SK-N-SH (cell line): ENCODE data around the gene SLC13A3. TPM values are rescaled to one million over a fixed set of nuclear protein-coding genes. Genes with fewer than 3 reads are reported as not detected.

Source experiments
- CTCF ChIA-PET: fragments of 300-600, 350-600 bp; formaldehyde crosslinking; extraction: SDS; loops from one replicate; lab custom pipeline; 2021; lab: Yijun Ruan, JAX
- POLR2A ChIA-PET: fragments of 350-600 bp; sonication (Branson Sonifier 250); formaldehyde crosslinking; extraction: SDS; loops from one replicate; lab custom pipeline; 2020; ENCODE audit warnings: antibody characterized with exemption, inconsistent platforms; lab: Yijun Ruan, JAX
- DNase-seq: peaks from one replicate; pipeline ENCODE4 v3.0.0; 2012
- H2AFZ ChIP-seq: fragments of 200-600 bp; sonication (generic); 2 replicates; pipeline ENCODE4 v1.8.1; 2016; ENCODE audit warnings: antibody characterized with exemption, mild to moderate bottlenecking, low read depth
- H3F3A ChIP-seq: fragments of 200-600 bp; sonication (generic); replicated peaks from 2 replicates; pipeline ENCODE3; 2016; ENCODE audit warnings: antibody characterized with exemption, mild to moderate bottlenecking; ENCODE audit not compliant: insufficient read depth
- H3K27ac ChIP-seq, 2 experiments: fragments of 200-500 bp in 1 of 2; fragments of 200-600 bp in 1 of 2; sonication (Bioruptor generic) in 1 of 2; sonication (generic), shearing (Covaris generic) in 1 of 2; 2 replicates each; pipeline versions ENCODE4 v1.5.1 to v1.6.1; 2014 to 2016; ENCODE audit warnings: low read depth in 2 of 2, inconsistent platforms in 1 of 2, low read length in 1 of 2, mild to moderate bottlenecking in 1 of 2, mixed read lengths in 1 of 2
- H3K27me3 ChIP-seq: fragments of 200-600 bp; sonication (generic), shearing (Covaris generic); 2 replicates; pipeline ENCODE4 v1.6.1; 2016; ENCODE audit warnings: mixed run types; ENCODE audit not compliant: insufficient read depth
- H3K36me3 ChIP-seq, 2 experiments: fragments of 200-500 bp in 1 of 2; fragments of 200-600 bp in 1 of 2; sonication (Bioruptor generic) in 1 of 2; sonication (generic) in 1 of 2; replicated peaks in 1 of 2; 2 replicates each; pipeline versions ENCODE3 to v1.5.1; 2014 to 2016; ENCODE audit warnings: low read length in 1 of 2, mild to moderate bottlenecking in 1 of 2; ENCODE audit not compliant: insufficient read depth in 2 of 2, control insufficient read depth in 1 of 2
- H3K4me1 ChIP-seq, 2 experiments: fragments of 200-500 bp in 1 of 2; fragments of 200-600 bp in 1 of 2; sonication (Bioruptor generic) in 1 of 2; sonication (generic), shearing (Covaris generic) in 1 of 2; 2 replicates each; pipeline versions ENCODE4 v1.5.1 to v1.6.1; 2014 to 2016; ENCODE audit warnings: low read depth in 1 of 2, low read length in 1 of 2, mixed run types in 1 of 2; ENCODE audit not compliant: insufficient read depth in 2 of 2, control insufficient read depth in 1 of 2
- H3K4me2 ChIP-seq: fragments of 200-600 bp; sonication (generic), shearing (Covaris generic); 2 replicates; pipeline ENCODE4 v1.6.1; 2017; ENCODE audit warnings: mixed run types
- H3K4me3 ChIP-seq, 2 experiments: fragments of 200-500 bp in 1 of 2; fragments of 200-600 bp in 1 of 2; sonication (Bioruptor generic) in 1 of 2; sonication (generic), shearing (Covaris generic) in 1 of 2; 2 replicates each; pipeline versions ENCODE4 v1.5.1 to v1.8.1; 2014 to 2016; ENCODE audit warnings: low read depth in 2 of 2, inconsistent platforms in 1 of 2, low read length in 1 of 2, mild to moderate bottlenecking in 1 of 2, mixed read lengths in 1 of 2, moderate library complexity in 1 of 2
- H3K79me2 ChIP-seq: fragments of 200-600 bp; sonication (generic); 2 replicates; pipeline ENCODE4 v1.8.1; 2017; ENCODE audit warnings: mild to moderate bottlenecking; ENCODE audit not compliant: insufficient read depth
- H3K9ac ChIP-seq: fragments of 200-600 bp; sonication (generic); 2 replicates; pipeline ENCODE4 v1.6.1; 2017; ENCODE audit warnings: mixed run types
- H3K9me2 ChIP-seq: fragments of 200-600 bp; sonication (generic); 2 replicates; pipeline ENCODE4 v1.6.1; 2017; ENCODE audit warnings: mixed run types
- H3K9me3 ChIP-seq: fragments of 200-600 bp; sonication (generic); 2 replicates; pipeline ENCODE4 v1.6.1; 2017; ENCODE audit warnings: mixed run types, mild to moderate bottlenecking, moderate library complexity
- H4K20me1 ChIP-seq: fragments of 200-600 bp; sonication (generic); 2 replicates; pipeline ENCODE4 v1.6.1; 2017; ENCODE audit warnings: mild to moderate bottlenecking, mixed run types; ENCODE audit not compliant: insufficient read depth
- FOXM1 ChIP-seq: IDR thresholded peaks from 2 replicates; pipeline ENCODE4 v1.4.0; 2012; ENCODE audit warnings: low read depth, mild to moderate bottlenecking
- GABPA ChIP-seq: IDR thresholded peaks from 2 replicates; pipeline ENCODE4 v1.4.0; 2012; ENCODE audit warnings: low read depth, mild to moderate bottlenecking
- MAX ChIP-seq: IDR thresholded peaks from 2 replicates; pipeline ENCODE4 v1.4.0; 2012; ENCODE audit warnings: low read depth
- MEF2A ChIP-seq: IDR thresholded peaks from 2 replicates; pipeline ENCODE4 v1.4.0; 2012; ENCODE audit warnings: low read depth, borderline replicate concordance
- MXI1 ChIP-seq: IDR thresholded peaks from 2 replicates; pipeline ENCODE4 v1.6.1; 2012; ENCODE audit warnings: mild to moderate bottlenecking, low read depth, low read length, improper control_type of control experiment
- NRF1 ChIP-seq: IDR thresholded peaks from 2 replicates; pipeline ENCODE4 v1.6.1; 2012; ENCODE audit warnings: low read depth, mild to moderate bottlenecking, low read length
- POLR2AphosphoS5 ChIP-seq: IDR thresholded peaks from 2 replicates; pipeline ENCODE4 v1.6.1; 2012; ENCODE audit warnings: low read depth, low read length
- SIN3A ChIP-seq: IDR thresholded peaks from 2 replicates; pipeline ENCODE4 v1.6.1; 2012; ENCODE audit warnings: low read depth, mild to moderate bottlenecking, low read length, moderate library complexity, borderline replicate concordance
- TAF1 ChIP-seq: IDR thresholded peaks from 2 replicates; pipeline ENCODE4 v1.6.1; 2012; ENCODE audit warnings: low read depth, mild to moderate bottlenecking, low read length, moderate library complexity, borderline replicate concordance
- TCF12 ChIP-seq: IDR thresholded peaks from 2 replicates; pipeline ENCODE4 v1.4.0; 2012
- TEAD4 ChIP-seq: IDR thresholded peaks from 2 replicates; pipeline ENCODE4 v1.4.0; 2012; ENCODE audit warnings: mild to moderate bottlenecking, borderline replicate concordance; ENCODE audit not compliant: insufficient read depth
- WGBS: methylation state at CpG from one replicate; pipeline ENCODE4 v1.1.6; 2017; ENCODE audit warnings: low lambda C conversion rate; 5-methylcytosine and 5-hydroxymethylcytosine counted together
- polyA plus RNA-seq, 3 experiments: library from polyadenylated mRNA; depleted of rRNA; stranded (reverse); fragments of >200 nt; gene quantifications; 2 replicates each; pipeline ENCODE4 v1.2.3, GENCODE V29; 2012
- TF ChIP-seq, protein P1 (sequence below): IDR thresholded peaks from 2 replicates; pipeline ENCODE4 v1.4.0; 2012; ENCODE audit warnings: low read depth, borderline replicate concordance
- TF ChIP-seq, protein P2 (sequence below): fragments of 150-350 bp; IDR thresholded peaks from 2 replicates; pipeline ENCODE4 v1.6.1; 2017; ENCODE audit warnings: antibody characterized with exemption, low read length, low read depth, borderline replicate concordance
- TF ChIP-seq, protein P3 (sequence below): fragments of 200-600 bp; sonication (generic); IDR thresholded peaks from 2 replicates; pipeline ENCODE4 v1.6.1; 2017; ENCODE audit warnings: antibody characterized with exemption, mild to moderate bottlenecking, moderate library complexity
- TF ChIP-seq, protein P4 (sequence below): fragments of 150-350 bp; IDR thresholded peaks from 2 replicates; pipeline ENCODE4 v1.6.1; 2016; ENCODE audit warnings: mild to moderate bottlenecking, low read depth, low read length
- TF ChIP-seq, protein P5 (sequence below): IDR thresholded peaks from 2 replicates; pipeline ENCODE4 v1.4.0; 2012; ENCODE audit warnings: low read depth, borderline replicate concordance

The SLC13A3 gene
- polyA plus RNA-seq, 1 of the 3 experiments (the other 2 are of a cell fraction), result 0.10 TPM

DNA sequence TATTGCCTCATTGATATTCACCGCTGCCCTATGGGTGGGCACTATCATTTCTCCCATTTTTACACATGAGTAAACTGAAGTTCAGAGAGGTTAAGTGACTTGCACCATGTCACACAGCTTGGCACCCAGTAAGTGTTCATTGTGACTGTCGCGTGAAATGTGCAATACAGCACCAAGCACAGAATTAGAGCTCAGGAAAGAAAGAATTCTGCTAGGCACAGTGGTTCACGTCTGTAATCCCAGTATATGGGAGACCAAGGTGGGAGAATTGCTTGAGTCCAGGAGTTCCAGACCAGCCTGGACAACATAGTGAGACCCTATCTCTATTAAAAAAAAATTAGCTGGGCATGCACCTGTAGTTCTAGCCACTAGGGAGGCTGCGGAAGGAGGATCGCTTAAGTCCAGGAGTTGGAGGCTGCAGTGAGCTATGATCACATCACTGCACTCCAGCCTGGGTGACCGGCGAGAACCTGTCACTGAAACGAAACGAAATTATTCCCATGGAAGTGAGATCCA is 626 bp downstream of the SLC13A3 start:
- H3K4me1 ChIP-seq, result peaks cover 0 to 3% of the 10 kb centered on the region in 2 experiments; a peak in 1 of 4 replicates
- no peak for TF ChIP-seq MEF2A
- TF ChIP-seq, protein P1, sequence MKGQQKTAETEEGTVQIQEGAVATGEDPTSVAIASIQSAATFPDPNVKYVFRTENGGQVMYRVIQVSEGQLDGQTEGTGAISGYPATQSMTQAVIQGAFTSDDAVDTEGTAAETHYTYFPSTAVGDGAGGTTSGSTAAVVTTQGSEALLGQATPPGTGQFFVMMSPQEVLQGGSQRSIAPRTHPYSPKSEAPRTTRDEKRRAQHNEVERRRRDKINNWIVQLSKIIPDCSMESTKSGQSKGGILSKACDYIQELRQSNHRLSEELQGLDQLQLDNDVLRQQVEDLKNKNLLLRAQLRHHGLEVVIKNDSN, result no peak
- TF ChIP-seq, protein P2, sequence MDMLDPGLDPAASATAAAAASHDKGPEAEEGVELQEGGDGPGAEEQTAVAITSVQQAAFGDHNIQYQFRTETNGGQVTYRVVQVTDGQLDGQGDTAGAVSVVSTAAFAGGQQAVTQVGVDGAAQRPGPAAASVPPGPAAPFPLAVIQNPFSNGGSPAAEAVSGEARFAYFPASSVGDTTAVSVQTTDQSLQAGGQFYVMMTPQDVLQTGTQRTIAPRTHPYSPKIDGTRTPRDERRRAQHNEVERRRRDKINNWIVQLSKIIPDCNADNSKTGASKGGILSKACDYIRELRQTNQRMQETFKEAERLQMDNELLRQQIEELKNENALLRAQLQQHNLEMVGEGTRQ, result no peak
- no peak for TF ChIP-seq FOXM1
- TF ChIP-seq, protein P3, sequence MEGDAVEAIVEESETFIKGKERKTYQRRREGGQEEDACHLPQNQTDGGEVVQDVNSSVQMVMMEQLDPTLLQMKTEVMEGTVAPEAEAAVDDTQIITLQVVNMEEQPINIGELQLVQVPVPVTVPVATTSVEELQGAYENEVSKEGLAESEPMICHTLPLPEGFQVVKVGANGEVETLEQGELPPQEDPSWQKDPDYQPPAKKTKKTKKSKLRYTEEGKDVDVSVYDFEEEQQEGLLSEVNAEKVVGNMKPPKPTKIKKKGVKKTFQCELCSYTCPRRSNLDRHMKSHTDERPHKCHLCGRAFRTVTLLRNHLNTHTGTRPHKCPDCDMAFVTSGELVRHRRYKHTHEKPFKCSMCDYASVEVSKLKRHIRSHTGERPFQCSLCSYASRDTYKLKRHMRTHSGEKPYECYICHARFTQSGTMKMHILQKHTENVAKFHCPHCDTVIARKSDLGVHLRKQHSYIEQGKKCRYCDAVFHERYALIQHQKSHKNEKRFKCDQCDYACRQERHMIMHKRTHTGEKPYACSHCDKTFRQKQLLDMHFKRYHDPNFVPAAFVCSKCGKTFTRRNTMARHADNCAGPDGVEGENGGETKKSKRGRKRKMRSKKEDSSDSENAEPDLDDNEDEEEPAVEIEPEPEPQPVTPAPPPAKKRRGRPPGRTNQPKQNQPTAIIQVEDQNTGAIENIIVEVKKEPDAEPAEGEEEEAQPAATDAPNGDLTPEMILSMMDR, result no peak
- TF ChIP-seq POLR2AphosphoS5, result no peak
- TF ChIP-seq, protein P4, sequence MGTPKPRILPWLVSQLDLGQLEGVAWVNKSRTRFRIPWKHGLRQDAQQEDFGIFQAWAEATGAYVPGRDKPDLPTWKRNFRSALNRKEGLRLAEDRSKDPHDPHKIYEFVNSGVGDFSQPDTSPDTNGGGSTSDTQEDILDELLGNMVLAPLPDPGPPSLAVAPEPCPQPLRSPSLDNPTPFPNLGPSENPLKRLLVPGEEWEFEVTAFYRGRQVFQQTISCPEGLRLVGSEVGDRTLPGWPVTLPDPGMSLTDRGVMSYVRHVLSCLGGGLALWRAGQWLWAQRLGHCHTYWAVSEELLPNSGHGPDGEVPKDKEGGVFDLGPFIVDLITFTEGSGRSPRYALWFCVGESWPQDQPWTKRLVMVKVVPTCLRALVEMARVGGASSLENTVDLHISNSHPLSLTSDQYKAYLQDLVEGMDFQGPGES, result no peak
- no peak for TF ChIP-seq TEAD4
- TF ChIP-seq NRF1, result no peak
- no peak for TF ChIP-seq MXI1
- no peak for TF ChIP-seq SIN3A
- no peak for TF ChIP-seq GABPA
- no peak for TF ChIP-seq TAF1
- no peak for TF ChIP-seq TCF12
- TF ChIP-seq, protein P5, sequence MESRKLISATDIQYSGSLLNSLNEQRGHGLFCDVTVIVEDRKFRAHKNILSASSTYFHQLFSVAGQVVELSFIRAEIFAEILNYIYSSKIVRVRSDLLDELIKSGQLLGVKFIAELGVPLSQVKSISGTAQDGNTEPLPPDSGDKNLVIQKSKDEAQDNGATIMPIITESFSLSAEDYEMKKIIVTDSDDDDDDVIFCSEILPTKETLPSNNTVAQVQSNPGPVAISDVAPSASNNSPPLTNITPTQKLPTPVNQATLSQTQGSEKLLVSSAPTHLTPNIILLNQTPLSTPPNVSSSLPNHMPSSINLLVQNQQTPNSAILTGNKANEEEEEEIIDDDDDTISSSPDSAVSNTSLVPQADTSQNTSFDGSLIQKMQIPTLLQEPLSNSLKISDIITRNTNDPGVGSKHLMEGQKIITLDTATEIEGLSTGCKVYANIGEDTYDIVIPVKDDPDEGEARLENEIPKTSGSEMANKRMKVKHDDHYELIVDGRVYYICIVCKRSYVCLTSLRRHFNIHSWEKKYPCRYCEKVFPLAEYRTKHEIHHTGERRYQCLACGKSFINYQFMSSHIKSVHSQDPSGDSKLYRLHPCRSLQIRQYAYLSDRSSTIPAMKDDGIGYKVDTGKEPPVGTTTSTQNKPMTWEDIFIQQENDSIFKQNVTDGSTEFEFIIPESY, result no peak
- no peak for TF ChIP-seq MAX
- peak overlapping the region; percentile 28; the same call in 1 of the 2 replicates for H3K4me2 ChIP-seq
- H3K9ac ChIP-seq, result no peak overlapping the region
- DNase-seq, result no peak
- no peak overlapping the region for H2AFZ ChIP-seq
- peaks cover 16% of the 10 kb centered on the region; the same call in 1 of the 2 replicates for H3K27me3 ChIP-seq
- no peaks in the 10 kb centered on the region for H3K36me3 ChIP-seq
- H3K9me2 ChIP-seq, result no peaks in the 10 kb centered on the region
- no peaks in the 10 kb centered on the region for H3F3A ChIP-seq
- H4K20me1 ChIP-seq, result no peaks in the 10 kb centered on the region
- no peaks in the 10 kb centered on the region for H3K9me3 ChIP-seq
- POLR2A ChIA-PET, result no interaction called here
- no peak overlapping the region for H3K27ac ChIP-seq
- no peak overlapping the region for H3K4me3 ChIP-seq
- H3K79me2 ChIP-seq, result no peaks in the 10 kb centered on the region
- WGBS, result 55% methylated on average over 10 of the region's 10 CpGs
- CTCF ChIA-PET, result interaction anchor here (1.2 to 1.5 kb wide), 3 partner anchors 14 to 89 kb away, joined by 3 to 4 read pairs (median 4); no protein-coding TSS in a partner anchor
